Motor neuron (in vitro differentiated cells): ENCODE data around the gene MIR17HG. TPM values are rescaled to one million over a fixed set of nuclear protein-coding genes. Genes with fewer than 3 reads are reported as not detected.
"Not testable (repeated sequence)": the region's sequence is repeated elsewhere in the genome, so short reads cannot be mapped to it uniquely, and the experiment has no call there.

Source experiments
- ATAC-seq, 8 experiments: fragments of 200-7000 bp; cut with Tn5 transposase; replicated peaks in 6 of 8; 2 replicates each; pipeline ENCODE4 v1.8.0; 2021; ENCODE audit warnings: mild to moderate bottlenecking in 8 of 8, moderate library complexity in 8 of 8
- H3K27ac ChIP-seq, 2 donors: fragments of 250-450 bp; sonication (Bioruptor Pico); 2 replicates each; pipeline ENCODE4 v1.9.0; 2021; ENCODE audit warnings: antibody characterized with exemption in 2 of 2, mild to moderate bottlenecking in 2 of 2, moderate library complexity in 1 of 2
- H3K4me1 ChIP-seq, 2 donors: fragments of 250-450 bp; sonication (Bioruptor Pico); replicated peaks in 1 of 2; 2 replicates each; pipeline ENCODE4 v1.6.1; 2021; ENCODE audit warnings: antibody characterized with exemption in 2 of 2, mild to moderate bottlenecking in 2 of 2, moderate library complexity in 1 of 2
- H3K4me3 ChIP-seq, 5 donors: fragments of 250-450 bp; sonication (Bioruptor Pico); 2 replicates each; pipeline ENCODE4 v1.9.0; 2021; ENCODE audit warnings: antibody characterized with exemption in 5 of 5, mild to moderate bottlenecking in 5 of 5, moderate library complexity in 4 of 5
- WGBS, 10 experiments: fragments of 450-650 bp; shearing (Covaris generic); methylation state at CpG; one replicate each; pipeline ENCODE4 v1.0.0; 2022; 5-methylcytosine and 5-hydroxymethylcytosine counted together
- in situ Hi-C, 9 experiments: fragments of 400-800 bp; cut with MboI; loops; one replicate each; pipeline ENCODE4 v1.15.0; 2021; ENCODE audit warnings: low sequenced_read_pairs in 9 of 9, low pct_unique_long_range_greater_than_20kb in 2 of 9; ENCODE audit not compliant: unreplicated experiment in 9 of 9
- total RNA-seq, 8 experiments: library from RNA; unstranded; fragments of 300-600 nt; gene quantifications; 2 replicates each; pipeline versions ENCODE4 v1.2.3 to v1.2.4, GENCODE V29; 2022

Gene MIR17HG
- total RNA-seq, 8 experiments from 2014 or later, result 6.0 to 26.3 (median 9.2) TPM

- no peak for ATAC-seq
- in situ Hi-C loops, result no loop called here
- no peak overlapping the region for H3K4me3 ChIP-seq
- 0 to 90% (median 60%) methylated on average over 1 to 4 of the region's 6 CpGs; no CpG with 5 or more reads in 3 of the 10 experiments for whole genome bisulfite sequencing, 10 experiments
- no peak overlapping the region for H3K27ac ChIP-seq
- H3K4me1 ChIP-seq, result no peaks in the 10 kb centered on the region
These were observed 28.6 kb upstream of the MIR17HG start for GRCh38 chr13:91318886-91319285.

- WGBS, 10 experiments, result 60 to 100% (median 94%) methylated on average over 3 to 6 of the region's 8 CpGs; no CpG with 5 or more reads in 5 of the 10 experiments
- Histone ChIP-seq H3K27ac (no peak overlapping the region), H3K4me1 (no peaks in the 10 kb centered on the region), H3K4me3 (no peak overlapping the region)
- no peak for ATAC-seq
- in situ Hi-C loops, result no loop called here
These were observed 27.5 kb upstream of the MIR17HG start for GRCh38 chr13:91319996-91320395.

- WGBS, 10 experiments, result 17 to 100% (median 94%) methylated on average over 1 of the region's 1 CpG; no CpG with 5 or more reads in 4 of the 10 experiments
- in situ Hi-C loops, H3K27ac ChIP-seq, H3K4me1 ChIP-seq, ATAC-seq, H3K4me3 ChIP-seq: not testable (repeated sequence)
These were observed 26.5 kb upstream of the MIR17HG start for GRCh38 chr13:91320990-91321389.

- in situ Hi-C loops, result no loop called here
- Histone ChIP-seq H3K4me3 (no peak overlapping the region), H3K4me1 (no peaks in the 10 kb centered on the region), H3K27ac (no peak overlapping the region)
- ATAC-seq, result no peak
- WGBS, 10 experiments, result 0 to 100% (median 20%) methylated on average over 1 to 3 of the region's 3 CpGs; no CpG with 5 or more reads in 4 of the 10 experiments
These were observed 24.1 kb upstream of the MIR17HG start for GRCh38 chr13:91323349-91323748.

GRCh38 chr13:91326146-91326545 lies 21.3 kb upstream of the MIR17HG start:
- Histone ChIP-seq H3K4me1 (no peaks in the 10 kb centered on the region), H3K4me3 (no peak overlapping the region), H3K27ac (no peak overlapping the region)
- in situ Hi-C loops, result no loop called here
- 50 to 99% (median 77%) methylated on average over 2 to 7 of the region's 7 CpGs for WGBS, 10 experiments
- no peak for ATAC-seq

- ATAC-seq, result no peak
- 0 to 91% (median 81%) methylated on average over 1 of the region's 1 CpG for WGBS, 10 experiments
- Histone ChIP-seq H3K4me3 (no peak overlapping the region), H3K27ac (no peak overlapping the region), H3K4me1 (no peaks in the 10 kb centered on the region)
- in situ Hi-C loops, result no loop called here
These were observed 18.8 kb upstream of the MIR17HG start for GRCh38 chr13:91328726-91329125.

GRCh38 chr13:91329733-91330132 lies 17.8 kb upstream of the MIR17HG start:
- peak in 1 of 8 experiments; percentile 65 for ATAC-seq
- Histone ChIP-seq H3K4me1 (no peaks in the 10 kb centered on the region), H3K4me3 (no peak overlapping the region), H3K27ac (no peak overlapping the region)
- in situ Hi-C loops, result no loop called here
- WGBS, 10 experiments, result 50 to 100% (median 82%) methylated on average over 1 of the region's 1 CpG; no CpG with 5 or more reads in 4 of the 10 experiments

- 20 to 95% (median 77%) methylated on average over 2 to 4 of the region's 4 CpGs; no CpG with 5 or more reads in 1 of the 10 experiments for WGBS, 10 experiments
- in situ Hi-C loops, result no loop called here
- Histone ChIP-seq H3K4me3 (no peak overlapping the region), H3K4me1 (no peaks in the 10 kb centered on the region), H3K27ac (no peak overlapping the region)
- ATAC-seq, result no peak
These were observed 16.2 kb upstream of the MIR17HG start for GRCh38 chr13:91331047-91331915.

GRCh38 chr13:91346062-91346461 lies 1.4 kb upstream of the MIR17HG start:
- H3K4me3 ChIP-seq, result no peak overlapping the region
- no peak for ATAC-seq
- in situ Hi-C loops, result no loop called here
- peaks cover 10 to 13% of the 10 kb centered on the region in 2 donors for H3K4me1 ChIP-seq
- H3K27ac ChIP-seq, result no peak overlapping the region
- WGBS, 10 experiments, result 45 to 94% (median 78%) methylated on average over 2 to 4 of the region's 4 CpGs

GRCh38 chr13:91346850-91347201 lies 661 bp upstream of the MIR17HG start:
- Histone ChIP-seq H3K27ac (peak overlapping the region; percentile 93 to 97), H3K4me3 (peak overlapping the region; percentile 73 to 99 (median 83)), H3K4me1 (peaks cover 12 to 17% of the 10 kb centered on the region in 2 donors)
- 0 to 21% (median 4%) methylated on average over 1 to 9 of the region's 11 CpGs; no CpG with 5 or more reads in 1 of the 10 experiments for WGBS, 10 experiments
- in situ Hi-C loops, result no loop called here
- peak in 5 of 8 experiments; percentile 0 to 6 (median 4) for ATAC-seq

- whole genome bisulfite sequencing, 10 experiments, result no CpG with 5 or more reads among the region's 141 CpGs
- ATAC-seq, result peak; percentile 39 to 62 (median 54)
- H3K4me3 ChIP-seq, result peak overlapping the region; percentile 73 to 99 (median 83)
- H3K4me1 ChIP-seq, result peaks cover 12 to 17% of the 10 kb centered on the region in 2 donors
- H3K27ac ChIP-seq, result peak overlapping the region; percentile 93 to 97
- in situ Hi-C loops, result no loop called here
These were observed 764 bp downstream of the MIR17HG start for GRCh38 chr13:91347996-91348905.

- peak; percentile 53 to 65 (median 61) for ATAC-seq
- Histone ChIP-seq H3K27ac (peak overlapping the region; percentile 93 to 97), H3K4me3 (peak overlapping the region; percentile 73 to 99 (median 83)), H3K4me1 (peaks cover 12 to 20% of the 10 kb centered on the region in 2 donors)
- WGBS, 10 experiments, result 0 to 13% (median 0%) methylated on average over 1 to 12 of the region's 46 CpGs; no CpG with 5 or more reads in 1 of the 10 experiments
- in situ Hi-C loops, result no loop called here
These were observed 1.5 kb downstream of the MIR17HG start for GRCh38 chr13:91348906-91349435.
